ENCODE data around the gene RUSF1.

Gene RUSF1

GRCh38 chr16:31464348-31464769 is 43.8 kb downstream of the RUSF1 start:
- Histone ChIP-seq H3K36me3 (ENCODE audit: control insufficient read depth, low read depth, low read length) (no peaks in the 10 kb centered on the region), H3K27me3 (ENCODE audit: control insufficient read depth, insufficient read depth, low read length) (no peaks in the 10 kb centered on the region), H3K4me3 (ENCODE audit: low read length) (no peak overlapping the region), H3K4me1 (ENCODE audit: control insufficient read depth, low read depth, low read length) (no peaks in the 10 kb centered on the region), H3K9me3 (ENCODE audit: control insufficient read depth, low read depth, low read length) (no peaks in the 10 kb centered on the region), H3K27ac (ENCODE audit: low read length) (no peak overlapping the region), H3K9ac (ENCODE audit: low read length) (no peak overlapping the region)

- Histone ChIP-seq H3K27me3 (ENCODE audit: control insufficient read depth, insufficient read depth, low read length) (no peaks in the 10 kb centered on the region), H3K9me3 (ENCODE audit: control insufficient read depth, low read depth, low read length) (no peaks in the 10 kb centered on the region)
These were observed 46.0 kb downstream of the RUSF1 start for GRCh38 chr16:31461921-31462804.

GRCh38 chr16:31461201-31461920 is 46.8 kb downstream of the RUSF1 start:
- Histone ChIP-seq H3K27ac (ENCODE audit: low read length) (no peak overlapping the region), H3K36me3 (ENCODE audit: control insufficient read depth, low read depth, low read length) (no peaks in the 10 kb centered on the region), H3K4me3 (ENCODE audit: low read length) (no peak overlapping the region), H3K4me1 (ENCODE audit: control insufficient read depth, low read depth, low read length) (no peaks in the 10 kb centered on the region), H3K27me3 (ENCODE audit: control insufficient read depth, insufficient read depth, low read length) (no peaks in the 10 kb centered on the region), H3K9ac (ENCODE audit: low read length) (no peak overlapping the region), H3K9me3 (ENCODE audit: control insufficient read depth, low read depth, low read length) (no peaks in the 10 kb centered on the region)

More at GRCh38 chr16:31461921-31462804, 46.0 kb downstream of the RUSF1 start:
- Histone ChIP-seq H3K36me3 (ENCODE audit: control insufficient read depth, low read depth, low read length) (no peaks in the 10 kb centered on the region), H3K27ac (ENCODE audit: low read length) (no peak overlapping the region), H3K9ac (ENCODE audit: low read length) (no peak overlapping the region), H3K4me1 (ENCODE audit: control insufficient read depth, low read depth, low read length) (no peaks in the 10 kb centered on the region), H3K4me3 (ENCODE audit: low read length) (no peak overlapping the region)

- no peaks in the 10 kb centered on the region for H3K27me3 ChIP-seq (ENCODE audit: control insufficient read depth, insufficient read depth, low read length)
- no peaks in the 10 kb centered on the region for H3K4me1 ChIP-seq (ENCODE audit: control insufficient read depth, low read depth, low read length)
- no peaks in the 10 kb centered on the region for H3K36me3 ChIP-seq (ENCODE audit: control insufficient read depth, low read depth, low read length)
- H3K27ac ChIP-seq (ENCODE audit: low read length) = no peak overlapping the region
- H3K9ac ChIP-seq (ENCODE audit: low read length) = no peak overlapping the region
- no peaks in the 10 kb centered on the region for H3K9me3 ChIP-seq (ENCODE audit: control insufficient read depth, low read depth, low read length)
- peak overlapping the region; percentile 86 for H3K4me3 ChIP-seq (ENCODE audit: low read length)
These were observed 47.6 kb downstream of the RUSF1 start for GRCh38 chr16:31460582-31461002.

GRCh38 chr16:31459687-31460581 is 48.3 kb downstream of the RUSF1 start:
- no peaks in the 10 kb centered on the region for H3K9me3 ChIP-seq (ENCODE audit: control insufficient read depth, low read depth, low read length)
- H3K4me3 ChIP-seq (ENCODE audit: low read length) = peak overlapping the region; percentile 86

GRCh38 chr16:31458844-31459686 is 49.1 kb downstream of the RUSF1 start, which contains the start of gene ARMC5:
Gene ARMC5, plus strand, starts transcription at chr16:31459501. Its CDS starts 24 bp downstream, at chr16:31459525.
- H3K27ac ChIP-seq (ENCODE audit: low read length) = peak within 1 kb of the TSS; percentile 81
- H3K9ac ChIP-seq (ENCODE audit: low read length) = peak within 1 kb of the TSS; percentile 90
- no peaks in the 10 kb centered on the region for H3K27me3 ChIP-seq (ENCODE audit: control insufficient read depth, insufficient read depth, low read length)
- no peaks in the 10 kb centered on the region for H3K9me3 ChIP-seq (ENCODE audit: control insufficient read depth, low read depth, low read length)
- peak within 1 kb of the TSS; percentile 86 for H3K4me3 ChIP-seq (ENCODE audit: low read length)
- H3K4me1 ChIP-seq (ENCODE audit: control insufficient read depth, low read depth, low read length) = peaks cover 2% of the 10 kb centered on the region
- H3K36me3 ChIP-seq (ENCODE audit: control insufficient read depth, low read depth, low read length) = no peaks in the 10 kb centered on the region

More at GRCh38 chr16:31459687-31460581, 48.3 kb downstream of the RUSF1 start:
- H3K27me3 ChIP-seq (ENCODE audit: control insufficient read depth, insufficient read depth, low read length) = no peaks in the 10 kb centered on the region
- H3K36me3 ChIP-seq (ENCODE audit: control insufficient read depth, low read depth, low read length) = no peaks in the 10 kb centered on the region
- H3K4me1 ChIP-seq (ENCODE audit: control insufficient read depth, low read depth, low read length) = no peaks in the 10 kb centered on the region
- H3K9ac ChIP-seq (ENCODE audit: low read length) = peak overlapping the region; percentile 90
- H3K27ac ChIP-seq (ENCODE audit: low read length) = peak overlapping the region; percentile 81

- Histone ChIP-seq H3K4me3 (ENCODE audit: low read length) (peak overlapping the region; percentile 86), H3K27ac (ENCODE audit: low read length) (no peak overlapping the region)
These were observed 49.9 kb downstream of the RUSF1 start for GRCh38 chr16:31458073-31458843.

GRCh38 chr16:31456988-31457360 is 51.2 kb downstream of the RUSF1 start:
- no peak overlapping the region for H3K27ac ChIP-seq (ENCODE audit: low read length)
- H3K9me3 ChIP-seq (ENCODE audit: control insufficient read depth, low read depth, low read length) = no peaks in the 10 kb centered on the region
- H3K36me3 ChIP-seq (ENCODE audit: control insufficient read depth, low read depth, low read length) = no peaks in the 10 kb centered on the region
- H3K4me3 ChIP-seq (ENCODE audit: low read length) = no peak overlapping the region
- peaks cover 20% of the 10 kb centered on the region for H3K4me1 ChIP-seq (ENCODE audit: control insufficient read depth, low read depth, low read length)
- H3K27me3 ChIP-seq (ENCODE audit: control insufficient read depth, insufficient read depth, low read length) = no peaks in the 10 kb centered on the region
- no peak overlapping the region for H3K9ac ChIP-seq (ENCODE audit: low read length)

More at GRCh38 chr16:31458073-31458843, 49.9 kb downstream of the RUSF1 start:
- peak overlapping the region; percentile 90 for H3K9ac ChIP-seq (ENCODE audit: low read length)
- no peaks in the 10 kb centered on the region for H3K27me3 ChIP-seq (ENCODE audit: control insufficient read depth, insufficient read depth, low read length)
- H3K4me1 ChIP-seq (ENCODE audit: control insufficient read depth, low read depth, low read length) = peaks cover 10% of the 10 kb centered on the region
- no peaks in the 10 kb centered on the region for H3K36me3 ChIP-seq (ENCODE audit: control insufficient read depth, low read depth, low read length)
- no peaks in the 10 kb centered on the region for H3K9me3 ChIP-seq (ENCODE audit: control insufficient read depth, low read depth, low read length)

- H3K4me1 ChIP-seq (ENCODE audit: control insufficient read depth, low read depth, low read length) = peaks cover 20% of the 10 kb centered on the region
- no peaks in the 10 kb centered on the region for H3K27me3 ChIP-seq (ENCODE audit: control insufficient read depth, insufficient read depth, low read length)
- no peaks in the 10 kb centered on the region for H3K36me3 ChIP-seq (ENCODE audit: control insufficient read depth, low read depth, low read length)
- no peak overlapping the region for H3K27ac ChIP-seq (ENCODE audit: low read length)
- no peak overlapping the region for H3K9ac ChIP-seq (ENCODE audit: low read length)
- no peak overlapping the region for H3K4me3 ChIP-seq (ENCODE audit: low read length)
- H3K9me3 ChIP-seq (ENCODE audit: control insufficient read depth, low read depth, low read length) = no peaks in the 10 kb centered on the region
These were observed 52.4 kb downstream of the RUSF1 start for GRCh38 chr16:31455601-31456314.
